T follicular helper cell (primary cell): ENCODE measurements around the gene HOXD3.

Source experiments
- DNase-seq: peaks from one replicate; pipeline ENCODE4 v3.0.0-alpha.2; 2020; ENCODE audit warnings: low read depth

The HOXD3 gene

DNA sequence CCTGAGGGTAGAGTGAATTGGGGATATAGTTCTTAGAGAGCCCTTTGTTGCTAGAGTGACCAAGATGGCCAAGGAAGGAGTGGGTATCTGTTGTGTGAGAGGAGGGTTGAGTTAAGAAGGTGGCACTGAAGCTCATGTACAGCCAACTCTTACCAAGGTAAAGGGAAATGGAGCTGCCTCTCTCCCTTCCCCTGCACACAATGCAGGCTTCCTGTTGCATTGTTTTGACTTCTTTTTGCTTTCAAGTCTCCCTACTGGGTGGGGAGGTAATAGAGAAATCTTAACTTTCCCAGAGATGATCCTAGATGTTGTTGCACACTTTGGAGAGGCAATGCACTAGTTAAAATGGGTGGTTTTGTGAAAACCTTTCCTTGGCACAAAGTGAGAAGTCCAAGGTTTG is 55.2 kb downstream of the HOXD3 start:
- no peak for DNase-seq

- DNase-seq, result no peak
Observed at GRCh38 chr2:176213406-176213805, 56.3 kb downstream of the HOXD3 start.
